Keratinocyte (primary cell): ENCODE results near the gene PRSS50.

Experiments
- CTCF ChIP-seq, 3 experiments: IDR thresholded peaks in 1 of 3; conservative IDR thresholded peaks in 1 of 3; optimal IDR thresholded peaks in 1 of 3; 2 replicates in 2 of 3; 3 replicates in 1 of 3; pipeline versions ENCODE3 to v1.5.1; 2011; ENCODE audit warnings: low read length in 3 of 3, mild to moderate bottlenecking in 3 of 3, moderate library complexity in 2 of 3, control low read depth in 1 of 3, inconsistent platforms in 1 of 3; ENCODE audit not compliant: insufficient read depth in 2 of 3; ENCODE audit errors: extremely low read depth in 1 of 3
- EZH2 ChIP-seq: IDR thresholded peaks from one replicate; pipeline ENCODE4 v1.6.1; 2012; ENCODE audit warnings: inconsistent platforms, mild to moderate bottlenecking, low read length, moderate library complexity

- TF ChIP-seq CTCF (optimal IDR thresholded peaks at IDR 0.05 in 1 of 3, IDR thresholded peaks at IDR 0.05 in 1 of 3, conservative IDR thresholded peaks at IDR 0.05 in 1 of 3; ENCODE audit: extremely low read depth in 1 of 3, insufficient read depth in 2 of 3, low read length in 3 of 3) (no peak), EZH2 (no peak)
Observed at GRCh38 chr3:46681856-46682540, 35.7 kb downstream of the PRSS50 start.
